ENCODE data around the gene DUSP11.
"Not testable (repeated sequence)": the region's sequence is repeated elsewhere in the genome, so short reads cannot be mapped to it uniquely, and the experiment has no call there.

The DUSP11 gene

DNA sequence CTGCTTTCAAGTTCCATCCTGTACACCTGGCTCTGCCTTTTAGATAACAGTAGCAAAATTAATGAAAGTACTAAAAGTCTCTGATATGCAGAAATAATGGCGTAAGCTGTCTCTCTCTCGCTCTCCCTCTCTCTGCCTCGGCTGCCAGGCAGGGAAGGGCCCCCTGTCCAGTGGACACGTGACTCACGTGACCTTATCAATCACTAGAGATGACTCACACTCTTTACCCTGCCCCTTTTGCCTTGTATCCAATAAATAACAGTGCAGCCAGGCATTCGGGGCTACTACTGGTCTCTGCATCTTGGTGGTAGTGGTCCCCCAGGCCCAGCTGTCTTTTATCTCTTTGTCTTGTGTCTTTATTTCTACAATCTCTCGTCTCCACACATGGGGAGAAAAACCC is 25.6 kb downstream of the DUSP11 start:
- not testable (repeated sequence) for H3K4me3 Mint-ChIP-seq, H3K27ac Mint-ChIP-seq, H3K27me3 Mint-ChIP-seq, ATAC-seq, H3K4me1 Mint-ChIP-seq, DNase-seq, H3K9me3 Mint-ChIP-seq
- H3K36me3 Mint-ChIP-seq (ENCODE audit: low read depth) = peaks cover 23% of the 10 kb centered on the region

- H3K27me3 Mint-ChIP-seq = no peaks in the 10 kb centered on the region
- H3K27ac Mint-ChIP-seq = no peak overlapping the region
- no peaks in the 10 kb centered on the region for H3K9me3 Mint-ChIP-seq
- no peak for DNase-seq
- peaks cover 8% of the 10 kb centered on the region for H3K4me1 Mint-ChIP-seq
- H3K36me3 Mint-ChIP-seq (ENCODE audit: low read depth) = peaks cover 35% of the 10 kb centered on the region
- H3K4me3 Mint-ChIP-seq = no peak overlapping the region
- ATAC-seq = no peak
These were observed 30.6 kb downstream of the DUSP11 start for GRCh38 chr2:73749314-73749713.

DNA sequence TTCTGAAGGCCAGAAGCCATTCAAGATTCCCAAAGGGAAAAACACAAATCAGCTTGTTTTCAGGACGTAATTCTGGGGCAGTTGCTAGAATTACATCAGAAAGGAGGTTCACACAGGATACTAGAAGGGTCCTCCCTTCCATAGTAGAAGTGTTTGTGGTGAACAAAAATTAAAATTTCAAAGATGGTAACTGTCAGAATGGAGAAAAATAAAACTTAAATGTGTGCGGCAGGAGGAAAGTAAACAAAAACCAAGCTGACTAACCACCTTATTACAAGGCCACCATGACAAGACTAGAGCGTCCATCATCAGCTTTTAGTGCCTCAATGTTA is 33.1 kb downstream of the DUSP11 start:
- Mint-ChIP-seq H3K27ac (no peak overlapping the region), H3K4me3 (no peak overlapping the region), H3K4me1 (peaks cover 8% of the 10 kb centered on the region), H3K36me3 (ENCODE audit: low read depth) (peaks cover 33% of the 10 kb centered on the region), H3K9me3 (no peaks in the 10 kb centered on the region), H3K27me3 (no peaks in the 10 kb centered on the region)
- DNase-seq = no peak
- no peak for ATAC-seq

DNA sequence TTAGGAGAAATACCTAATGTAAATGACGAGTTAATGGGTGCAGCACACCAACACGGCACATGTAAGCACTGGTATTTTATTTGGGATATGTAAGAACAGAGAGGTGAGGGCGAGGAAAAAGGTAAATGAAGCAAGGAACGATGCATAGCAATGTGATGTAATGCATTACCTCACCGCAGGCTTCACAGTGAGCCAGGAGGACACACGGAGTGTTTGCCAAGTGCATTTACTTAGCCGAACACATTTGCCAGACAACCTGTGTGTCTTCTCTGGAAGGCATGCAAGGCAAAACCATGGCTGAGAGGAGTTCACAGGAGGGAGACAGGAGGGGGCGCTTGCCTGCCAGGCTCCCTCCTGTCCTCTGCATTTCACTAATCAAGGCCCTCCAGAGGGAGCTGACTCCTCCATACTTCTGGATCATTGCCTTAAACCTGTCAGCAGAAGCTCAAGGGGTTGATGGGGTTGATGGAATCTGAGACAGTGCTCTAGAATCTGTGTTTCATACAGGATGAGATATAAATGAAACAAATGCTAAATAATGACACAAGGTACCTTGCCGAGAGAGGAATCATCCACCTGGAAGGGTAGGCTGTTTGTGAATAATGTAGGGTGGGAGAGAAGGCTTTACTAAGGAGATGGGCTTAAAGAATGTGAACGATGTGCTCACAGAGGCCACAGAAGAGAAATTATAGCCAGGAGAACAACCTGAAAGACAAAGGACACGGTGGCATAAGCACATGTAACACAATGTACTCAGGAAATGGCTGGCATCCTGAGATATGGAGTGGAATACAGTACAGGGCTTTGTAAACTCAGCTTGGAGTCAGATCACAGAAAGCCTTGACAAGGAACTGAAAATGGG is 33.7 kb downstream of the DUSP11 start:
- no peaks in the 10 kb centered on the region for H3K9me3 Mint-ChIP-seq
- DNase-seq (no peak), ATAC-seq (no peak)
- H3K27me3 Mint-ChIP-seq = no peaks in the 10 kb centered on the region
- peaks cover 8% of the 10 kb centered on the region for H3K4me1 Mint-ChIP-seq
- peaks cover 38% of the 10 kb centered on the region for H3K36me3 Mint-ChIP-seq (ENCODE audit: low read depth)
- no peak overlapping the region for H3K4me3 Mint-ChIP-seq
- H3K27ac Mint-ChIP-seq = peak overlapping the region; percentile 53

DNA sequence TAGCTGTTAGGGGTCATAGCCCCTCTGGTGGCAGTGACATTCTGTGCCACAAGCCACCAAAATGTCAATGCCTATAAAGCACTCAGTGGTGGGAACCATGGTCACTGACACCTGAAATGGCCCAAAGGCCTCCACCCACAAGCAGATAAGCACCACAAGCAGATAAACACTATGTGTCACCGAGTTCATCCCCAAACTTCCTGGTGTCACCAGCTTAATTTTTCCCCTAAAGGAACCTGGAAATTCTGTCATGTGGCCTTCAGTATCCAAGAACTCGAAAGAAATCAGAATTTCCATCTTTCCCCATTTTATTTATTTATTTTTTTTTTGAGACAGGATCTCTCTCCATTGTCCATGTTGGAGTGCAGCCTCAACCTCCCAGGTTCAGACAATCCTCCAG is 39.1 kb downstream of the DUSP11 start:
- Mint-ChIP-seq H3K9me3 (peaks cover 5% of the 10 kb centered on the region), H3K36me3 (ENCODE audit: low read depth) (peaks cover 30% of the 10 kb centered on the region), H3K4me1 (peaks cover 20% of the 10 kb centered on the region), H3K4me3 (no peak overlapping the region), H3K27me3 (no peaks in the 10 kb centered on the region), H3K27ac (no peak overlapping the region)
- DNase-seq (no peak), ATAC-seq (no peak)

DNA sequence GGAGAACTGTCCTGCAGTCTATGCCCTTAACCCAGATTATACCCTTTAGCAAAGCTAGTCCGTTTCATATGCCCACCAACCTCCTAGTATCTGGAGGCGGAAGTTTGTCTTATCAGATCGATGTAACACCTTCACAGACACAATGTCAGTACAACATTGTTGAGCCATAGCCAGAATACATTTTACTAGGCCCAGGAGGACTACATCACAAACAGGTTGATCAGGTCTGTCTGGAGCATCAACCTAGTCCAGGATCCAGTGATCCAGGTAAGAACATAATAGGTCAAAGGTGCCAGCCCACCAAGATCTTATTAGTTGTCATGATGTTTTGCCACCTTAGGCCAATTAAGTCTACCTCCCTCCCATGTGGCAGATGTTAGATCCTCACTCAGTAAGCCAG is 40.8 kb downstream of the DUSP11 start:
- DNase-seq (no peak), ATAC-seq (no peak)
- Mint-ChIP-seq H3K27ac (no peak overlapping the region), H3K4me3 (no peak overlapping the region), H3K36me3 (ENCODE audit: low read depth) (peaks cover 21% of the 10 kb centered on the region), H3K27me3 (no peaks in the 10 kb centered on the region), H3K4me1 (peaks cover 21% of the 10 kb centered on the region), H3K9me3 (peaks cover 5% of the 10 kb centered on the region)

GRCh38 chr2:73736855-73737779 is 42.8 kb downstream of the DUSP11 start, which contains the start of gene TPRKB:
Gene TPRKB (minus strand): TSS chr2:73737345. CDS start chr2:73734569, 2,776 bp downstream.
- H3K36me3 Mint-ChIP-seq (ENCODE audit: low read depth) = peaks cover 28% of the 10 kb centered on the region
- H3K9me3 Mint-ChIP-seq = peaks cover 5% of the 10 kb centered on the region
- ATAC-seq (peak; percentile 99), DNase-seq (peak; percentile 94)
- peak within 1 kb of the TSS; percentile 99 for H3K4me3 Mint-ChIP-seq
- H3K27me3 Mint-ChIP-seq = no peaks in the 10 kb centered on the region
- peak within 1 kb of the TSS; percentile 81 for H3K27ac Mint-ChIP-seq
- H3K4me1 Mint-ChIP-seq = peaks cover 21% of the 10 kb centered on the region

- peaks cover 21% of the 10 kb centered on the region for H3K4me1 Mint-ChIP-seq
- DNase-seq (no peak), ATAC-seq (no peak)
- H3K27ac Mint-ChIP-seq = peak overlapping the region; percentile 81
- no peaks in the 10 kb centered on the region for H3K27me3 Mint-ChIP-seq
- H3K4me3 Mint-ChIP-seq = peak overlapping the region; percentile 99
- H3K36me3 Mint-ChIP-seq (ENCODE audit: low read depth) = peaks cover 24% of the 10 kb centered on the region
- H3K9me3 Mint-ChIP-seq = peaks cover 5% of the 10 kb centered on the region
These were observed 43.5 kb downstream of the DUSP11 start for GRCh38 chr2:73736378-73736777.

- DNase-seq = no peak
- Mint-ChIP-seq H3K27ac (no peak overlapping the region), H3K4me3 (no peak overlapping the region), H3K4me1 (peaks cover 1% of the 10 kb centered on the region), H3K27me3 (no peaks in the 10 kb centered on the region), H3K36me3 (ENCODE audit: low read depth) (peaks cover 29% of the 10 kb centered on the region), H3K9me3 (no peaks in the 10 kb centered on the region)
- no peak for ATAC-seq
These were observed 49.1 kb downstream of the DUSP11 start for GRCh38 chr2:73730810-73731209.

DNA sequence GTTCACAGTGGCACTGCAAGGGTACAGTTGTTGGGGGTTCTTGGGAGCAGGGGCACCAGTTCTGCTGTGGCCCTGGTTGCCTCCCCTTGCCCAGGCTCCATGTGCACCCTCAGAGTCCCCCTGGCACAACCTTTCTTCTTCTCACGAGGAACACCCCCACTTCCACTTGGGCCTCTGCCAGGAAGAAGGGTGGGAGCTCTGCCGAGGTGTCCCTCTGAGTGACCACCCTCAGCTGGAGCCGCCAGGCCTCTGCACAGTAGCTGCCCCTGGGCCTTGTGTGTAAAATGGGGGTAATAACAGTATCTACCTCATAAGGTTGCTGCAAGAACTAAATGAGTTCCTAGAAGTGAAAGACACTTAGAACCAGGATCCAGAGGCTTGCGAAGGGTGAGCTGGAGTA is 51.2 kb downstream of the DUSP11 start:
- no peak for ATAC-seq
- Mint-ChIP-seq H3K9me3 (no peaks in the 10 kb centered on the region), H3K36me3 (ENCODE audit: low read depth) (peaks cover 24% of the 10 kb centered on the region), H3K4me1 (no peaks in the 10 kb centered on the region), H3K27me3 (no peaks in the 10 kb centered on the region), H3K27ac (no peak overlapping the region), H3K4me3 (no peak overlapping the region)
- DNase-seq = no peak

DNA sequence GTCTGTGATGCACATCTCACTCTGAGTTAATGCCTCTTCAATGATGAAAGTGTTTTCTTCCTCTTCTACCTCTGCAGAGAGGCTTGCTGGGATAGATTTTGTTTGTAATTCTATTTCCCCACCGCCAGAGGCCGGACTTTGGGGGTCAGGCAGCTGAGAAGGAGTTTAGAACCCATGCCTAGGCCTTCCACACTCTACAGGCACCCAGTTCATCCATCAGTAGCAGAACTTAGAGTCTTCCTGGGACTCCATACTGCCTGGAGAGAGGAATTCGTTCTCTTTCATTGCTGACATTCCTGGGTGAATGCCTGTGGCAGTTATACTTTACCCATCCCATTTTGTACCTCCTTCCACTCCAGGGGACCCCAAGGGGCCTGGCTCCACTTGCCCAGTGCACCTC is 51.9 kb downstream of the DUSP11 start:
- Mint-ChIP-seq H3K36me3 (ENCODE audit: low read depth) (peaks cover 21% of the 10 kb centered on the region), H3K27ac (no peak overlapping the region), H3K27me3 (no peaks in the 10 kb centered on the region), H3K4me3 (no peak overlapping the region), H3K4me1 (no peaks in the 10 kb centered on the region), H3K9me3 (no peaks in the 10 kb centered on the region)
- ATAC-seq = no peak
- no peak for DNase-seq

GRCh38 chr2:73726657-73727056 is 53.2 kb downstream of the DUSP11 start:
- H3K36me3 Mint-ChIP-seq (ENCODE audit: low read depth) = peaks cover 14% of the 10 kb centered on the region
- H3K4me1 Mint-ChIP-seq, H3K4me3 Mint-ChIP-seq, H3K27ac Mint-ChIP-seq, DNase-seq, ATAC-seq, H3K9me3 Mint-ChIP-seq, H3K27me3 Mint-ChIP-seq: not testable (repeated sequence)

DNA sequence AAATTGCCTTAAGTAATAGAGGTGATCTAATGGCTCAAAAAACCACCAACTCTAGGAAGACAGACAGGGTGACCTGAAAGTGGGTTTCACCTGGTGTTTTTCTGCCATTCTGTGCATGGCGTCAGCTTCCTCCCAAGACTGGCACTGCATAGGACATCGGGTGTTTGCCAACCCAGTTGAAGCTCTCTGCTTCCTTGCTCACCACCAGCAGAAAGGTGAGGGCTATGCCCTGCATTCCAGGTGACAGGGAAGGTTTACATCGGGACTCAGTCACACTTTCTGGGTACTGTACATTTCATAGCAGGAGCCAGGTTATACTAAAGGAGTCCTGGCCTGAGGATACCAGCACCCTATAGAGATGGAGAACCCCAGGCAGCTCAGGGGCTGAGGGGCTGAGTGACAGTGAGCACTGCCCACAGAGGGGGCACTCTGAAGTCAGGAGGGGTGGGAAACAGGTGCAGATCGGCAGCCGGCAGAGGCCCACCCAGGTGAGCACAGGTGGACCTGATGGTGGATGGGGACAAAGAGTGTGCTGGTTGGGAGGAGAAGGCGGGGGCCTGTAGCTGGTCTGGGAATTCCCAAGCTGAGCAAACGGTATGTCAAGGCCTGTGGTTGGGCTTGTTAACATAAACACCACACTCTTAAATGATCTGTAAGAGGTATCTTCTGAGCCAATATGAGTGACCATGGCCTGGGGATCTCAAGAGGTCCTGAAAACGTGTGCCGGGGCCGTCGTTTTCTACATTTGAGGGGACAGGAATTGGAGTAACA is 60.9 kb downstream of the DUSP11 start:
- peaks cover 8% of the 10 kb centered on the region for H3K9me3 Mint-ChIP-seq

DNA sequence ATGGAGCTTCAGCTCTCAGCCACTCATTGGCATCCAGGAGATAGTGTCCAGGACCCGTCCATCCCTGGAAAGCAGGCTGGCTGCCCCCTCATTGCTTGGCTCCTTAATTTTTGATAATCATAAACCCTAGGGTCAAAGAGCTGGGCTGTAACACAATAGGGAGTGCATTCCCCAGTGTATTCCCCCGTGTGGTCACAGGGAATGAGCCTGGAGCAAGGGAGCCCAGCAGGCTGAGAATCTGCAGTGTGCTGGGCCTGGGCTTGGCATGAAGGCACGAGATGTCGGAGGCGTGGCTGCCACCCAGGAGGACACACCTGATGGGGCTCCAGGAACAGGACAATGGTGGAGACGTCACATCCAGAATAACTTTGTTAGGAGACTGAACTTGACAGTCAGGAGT is 61.5 kb downstream of the DUSP11 start:
- DNase-seq (no peak), ATAC-seq (no peak)
- Mint-ChIP-seq H3K27ac (no peak overlapping the region), H3K36me3 (ENCODE audit: low read depth) (peaks cover 4% of the 10 kb centered on the region), H3K9me3 (peaks cover 15% of the 10 kb centered on the region), H3K27me3 (peaks cover 7% of the 10 kb centered on the region), H3K4me1 (no peaks in the 10 kb centered on the region), H3K4me3 (no peak overlapping the region)

More for the DNA sequence above, 60.9 kb downstream of the DUSP11 start:
- ATAC-seq (no peak), DNase-seq (no peak)
- H3K4me3 Mint-ChIP-seq = no peak overlapping the region
- H3K4me1 Mint-ChIP-seq = no peaks in the 10 kb centered on the region
- H3K27me3 Mint-ChIP-seq = peaks cover 2% of the 10 kb centered on the region
- no peak overlapping the region for H3K27ac Mint-ChIP-seq
- no peaks in the 10 kb centered on the region for H3K36me3 Mint-ChIP-seq (ENCODE audit: low read depth)
